Inflammatory macrophage (primary cell): ENCODE data around the gene DCP1B.

Source experiments
- DNase-seq, 2 donors: peaks; one replicate each; pipeline ENCODE4 v3.0.0-alpha.2; 2020 to 2022

Gene DCP1B

GRCh38 chr12:1934068-1934467, 70.2 kb downstream of the DCP1B start:
- DNase-seq = no peak

DNA sequence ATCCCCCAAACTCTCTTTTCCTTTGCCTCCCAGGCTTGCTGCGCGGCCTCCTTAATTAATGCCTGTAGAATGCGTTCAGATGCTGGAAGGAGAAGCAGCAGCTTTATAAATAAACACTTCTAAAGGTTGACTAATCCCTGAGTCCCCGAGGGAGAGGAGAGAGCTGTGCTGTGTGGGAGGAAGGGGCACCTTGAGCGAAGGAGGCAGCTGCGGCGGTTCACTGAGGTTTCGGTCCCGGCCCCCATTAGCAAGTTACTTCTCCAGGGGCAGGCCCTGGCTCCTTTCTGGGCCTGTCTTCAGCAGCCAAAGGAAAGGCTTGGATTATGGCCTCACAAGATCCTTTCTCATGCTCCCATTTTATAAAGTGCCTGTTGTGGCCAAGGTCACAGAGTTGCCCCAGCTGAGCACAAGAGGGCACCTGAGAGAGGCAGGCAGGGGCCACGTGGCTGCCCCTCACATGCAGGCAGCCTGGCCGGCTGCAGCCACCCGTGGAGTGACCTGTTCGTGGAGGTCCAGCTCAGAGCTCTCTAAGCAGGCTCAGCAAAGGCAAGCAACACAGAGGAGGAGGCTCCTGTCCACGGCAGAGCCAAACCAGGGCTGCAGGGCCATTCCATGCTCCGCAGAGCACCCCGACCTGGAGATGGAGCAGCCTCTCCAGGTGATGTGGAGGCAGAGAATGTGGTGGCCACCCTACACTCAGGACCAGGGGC, 70.8 kb downstream of the DCP1B start:
- DNase-seq = no peak

- DNase-seq = no peak
Measured at GRCh38 chr12:1932264-1932777, 71.9 kb downstream of the DCP1B start.

GRCh38 chr12:1931642-1932041, 72.6 kb downstream of the DCP1B start:
- no peak for DNase-seq

DNA sequence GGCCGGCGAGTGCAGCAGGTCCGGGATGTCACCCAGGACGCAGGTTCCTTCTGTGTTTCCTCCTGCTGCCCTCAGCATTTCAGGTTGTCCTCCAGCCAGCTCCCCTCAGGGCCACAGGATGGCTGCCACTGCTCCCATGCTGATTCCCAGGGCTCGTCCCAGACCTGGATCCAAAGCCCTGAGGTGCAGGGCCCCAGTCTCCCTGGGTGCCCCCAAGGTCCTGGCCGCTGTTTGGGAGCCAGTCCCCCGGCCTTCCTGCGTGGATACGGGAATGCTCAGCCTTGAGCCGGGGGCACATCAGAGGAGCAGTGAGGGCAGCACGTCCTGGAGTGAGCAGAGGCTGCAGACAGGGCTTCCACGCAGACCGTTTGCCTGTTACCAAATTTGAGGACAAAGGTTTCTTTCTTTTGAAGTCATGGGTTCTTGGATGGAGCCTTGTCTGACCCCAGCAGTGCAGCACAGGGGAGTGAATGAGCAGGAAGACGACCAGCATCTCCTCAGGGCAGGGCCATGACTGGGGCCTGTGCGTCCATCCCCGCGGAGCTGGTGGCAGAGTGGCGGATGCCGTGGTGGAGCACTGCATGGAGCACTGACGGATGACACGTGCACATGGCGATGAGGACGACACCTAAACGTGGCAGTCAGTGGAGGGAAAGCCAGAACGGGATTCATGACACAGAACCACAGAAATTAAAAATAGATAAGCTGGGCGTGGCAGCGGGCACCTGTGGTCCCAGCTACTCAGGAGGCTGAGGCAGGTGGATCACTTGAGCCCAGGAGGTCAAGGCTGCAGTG, 73.3 kb downstream of the DCP1B start:
- no peak for DNase-seq

GRCh38 chr12:1929985-1930802, 74.1 kb downstream of the DCP1B start:
- no peak for DNase-seq

DNA sequence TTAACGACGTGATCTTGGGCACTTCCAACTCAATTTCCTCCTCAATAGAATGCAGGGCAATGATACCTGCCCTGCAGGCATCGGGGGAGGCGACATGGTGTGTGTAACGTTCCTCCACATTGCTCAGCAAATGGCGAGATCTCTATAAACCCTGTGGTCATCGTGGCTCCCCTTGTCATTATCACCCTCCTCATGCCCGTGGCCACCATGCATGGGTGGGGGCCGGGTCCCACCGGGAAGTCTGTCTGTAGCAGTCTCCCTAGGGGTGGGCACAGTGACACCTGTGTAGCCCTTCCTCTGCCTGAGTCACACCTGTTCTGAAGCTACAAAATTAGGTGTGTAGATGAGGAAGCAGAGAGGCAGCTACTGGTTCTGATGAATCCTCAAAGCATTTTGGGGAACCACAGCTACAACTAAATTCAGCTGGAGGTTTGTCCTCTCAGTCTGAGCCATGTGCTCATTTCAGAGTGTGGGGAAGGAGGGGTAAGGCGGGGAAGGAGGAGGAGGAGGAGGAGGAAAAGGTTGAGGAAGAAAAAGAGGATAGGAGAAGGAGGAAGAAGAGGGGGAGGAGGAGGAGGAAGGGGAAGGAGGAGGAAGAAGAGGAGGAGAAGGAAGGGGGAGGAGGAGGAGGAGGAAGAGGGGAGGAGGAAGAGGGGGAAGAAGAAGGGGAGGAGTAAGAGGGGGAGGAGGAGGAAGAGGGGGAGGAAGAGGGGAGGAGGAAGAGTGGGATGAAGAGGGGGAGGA, 74.8 kb downstream of the DCP1B start:
- peak in 1 of 2 donors; percentile 30 for DNase-seq

GRCh38 chr12:1928439-1929121, 75.7 kb downstream of the DCP1B start:
- DNase-seq = no peak

GRCh38 chr12:1927751-1928351, 76.4 kb downstream of the DCP1B start:
- no peak for DNase-seq

- no peak for DNase-seq
Measured at GRCh38 chr12:1927051-1927680, 77.1 kb downstream of the DCP1B start.

DNA sequence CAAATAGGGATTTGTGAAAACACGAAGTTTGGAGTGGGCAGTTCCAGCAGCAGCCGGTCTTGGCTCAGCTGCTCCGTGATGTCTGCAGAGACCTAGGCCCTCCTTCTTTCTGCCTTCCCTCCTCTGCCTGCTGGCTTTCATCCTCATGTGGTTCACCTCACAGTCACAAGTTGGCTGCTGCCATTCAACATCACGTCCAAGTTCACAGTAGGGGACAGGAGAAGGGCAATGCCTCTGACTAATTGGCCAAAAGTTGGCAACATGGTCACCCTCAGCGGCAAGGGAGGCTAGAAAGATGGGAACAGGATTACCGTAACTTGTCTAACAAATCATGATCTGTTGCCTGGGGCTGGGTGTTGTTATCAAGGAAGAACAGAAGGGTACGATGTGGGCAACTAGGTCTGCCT, 78.0 kb downstream of the DCP1B start:
- DNase-seq = no peak

DNA sequence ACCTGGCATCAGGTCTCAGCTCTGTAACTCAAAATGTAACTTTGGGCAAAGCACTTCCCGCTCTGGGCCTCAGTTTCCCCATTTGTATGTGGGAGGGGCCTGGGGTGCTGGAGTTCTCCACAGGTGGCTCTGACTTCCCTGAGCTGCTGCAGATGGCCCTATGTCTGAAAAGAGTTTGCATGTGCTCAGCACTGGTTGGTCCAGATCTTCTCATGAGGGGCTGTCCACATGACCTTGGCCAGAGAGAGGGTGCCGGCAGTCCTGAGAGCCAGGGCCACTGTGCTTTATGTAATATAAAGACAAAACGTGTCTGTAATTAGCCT, 78.6 kb downstream of the DCP1B start:
- DNase-seq = no peak

- no peak for DNase-seq
Measured at GRCh38 chr12:1924996-1925683, 79.1 kb downstream of the DCP1B start.

DNA sequence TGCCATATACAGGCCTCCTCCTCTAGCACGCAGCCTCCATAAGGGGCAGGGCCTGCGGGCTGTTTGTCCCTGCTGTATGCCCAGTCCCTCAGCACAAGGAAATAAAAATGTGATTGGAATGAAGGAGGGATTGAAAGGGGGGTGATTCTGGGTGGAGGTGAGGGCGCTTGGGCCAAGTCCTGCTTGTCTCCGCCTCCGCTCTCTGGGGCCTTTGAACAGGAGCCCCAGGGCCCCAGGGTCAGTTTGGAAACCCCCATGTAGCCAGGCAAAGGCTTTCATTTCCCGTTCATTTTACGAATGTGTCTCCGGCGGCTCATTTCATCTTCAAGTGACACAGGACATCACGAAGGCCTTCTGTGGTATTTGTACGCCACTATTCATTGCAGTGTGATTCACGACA, 81.3 kb downstream of the DCP1B start:
- DNase-seq = no peak

DNA sequence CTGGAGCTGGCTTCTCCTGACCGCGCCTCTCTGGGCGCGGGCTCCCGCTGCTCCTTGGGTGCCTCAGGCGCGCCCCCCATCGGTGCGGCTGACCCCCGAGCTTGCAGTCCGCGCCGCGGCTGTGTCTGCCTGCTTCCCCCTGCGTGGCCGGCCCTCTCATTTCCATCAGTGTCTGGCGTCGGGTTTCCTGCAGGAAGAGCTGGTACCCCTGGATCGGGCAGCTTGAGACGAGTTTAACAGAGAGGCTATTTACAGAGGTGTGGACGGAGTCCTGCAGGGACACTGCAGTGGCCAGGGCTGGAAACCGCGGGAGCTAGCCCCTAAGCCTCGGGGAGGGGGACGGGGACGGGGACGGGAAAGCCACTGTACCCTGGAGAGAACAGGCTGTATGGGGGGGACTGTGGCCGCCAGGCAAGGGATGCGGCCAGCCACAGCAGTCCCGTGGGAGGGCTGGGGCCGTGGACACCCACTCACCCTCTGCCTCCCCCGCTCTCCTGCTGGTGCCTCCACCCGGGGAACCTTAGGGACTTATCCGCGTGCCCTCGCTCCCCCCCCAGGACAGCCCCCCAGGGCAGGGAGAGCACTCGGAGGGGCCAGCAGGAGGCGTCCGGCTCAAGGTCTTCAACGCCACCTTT, 82.1 kb downstream of the DCP1B start:
- no peak for DNase-seq

DNA sequence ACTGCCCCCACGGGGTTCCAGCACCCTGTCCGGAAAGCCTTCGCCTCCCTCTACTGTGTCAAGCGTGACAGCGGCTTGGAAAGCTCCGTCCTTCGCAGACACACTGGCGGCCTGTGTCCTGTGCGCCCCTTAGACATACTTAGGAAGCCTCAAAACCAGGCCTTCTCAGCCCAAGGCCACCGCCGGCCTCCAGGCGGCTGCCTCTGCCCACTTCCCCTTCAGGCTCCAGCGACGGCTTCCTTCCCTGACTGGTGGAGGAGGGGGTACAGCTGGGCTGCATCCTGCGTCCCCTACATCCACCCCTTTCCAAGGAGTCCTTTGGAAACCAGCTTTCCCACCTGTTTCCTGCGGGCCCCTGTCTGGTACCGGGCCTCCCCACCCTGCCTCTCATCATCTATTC, 83.3 kb downstream of the DCP1B start:
- DNase-seq = peak; percentile 54 to 75

DNA sequence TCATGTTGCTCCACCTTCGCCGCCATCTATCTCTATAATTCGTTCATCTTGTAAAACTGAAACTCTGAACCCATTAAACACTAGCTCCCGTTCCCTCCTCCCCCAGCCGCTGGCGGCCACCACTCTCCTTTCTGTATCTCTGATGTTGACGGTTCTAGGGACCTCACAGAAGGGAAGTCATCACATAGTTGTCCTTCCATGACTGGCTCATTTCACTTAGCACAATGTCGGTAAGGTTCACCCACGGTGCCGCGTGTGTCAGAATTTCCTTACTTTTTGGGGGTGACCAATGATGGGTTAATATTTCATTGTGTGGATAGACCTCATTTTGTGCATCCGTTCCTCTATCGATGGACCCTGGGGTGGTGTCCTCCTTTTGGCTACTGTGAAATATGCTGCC, 83.8 kb downstream of the DCP1B start:
- no peak for DNase-seq

DNA sequence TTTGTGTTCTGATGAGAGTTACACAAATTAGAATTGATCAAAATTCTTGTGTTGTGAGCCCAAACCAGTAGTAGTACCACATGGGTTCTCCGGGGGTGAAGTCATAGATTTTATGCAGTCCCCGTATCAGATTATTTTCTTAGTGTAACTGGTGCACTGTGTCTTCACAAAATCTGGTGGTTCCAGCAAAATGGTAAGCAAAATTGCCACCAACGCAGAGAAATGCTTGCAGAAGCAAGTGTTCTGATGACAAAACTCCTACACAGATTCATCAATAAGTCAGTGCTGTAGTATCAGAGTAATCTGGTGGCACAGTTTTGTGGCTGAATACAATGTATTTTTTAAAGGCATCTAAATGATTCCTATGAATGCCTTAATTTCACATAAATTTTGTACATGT, 84.5 kb downstream of the DCP1B start:
- no peak for DNase-seq

- peak; percentile 21 to 82 for DNase-seq
Measured at GRCh38 chr12:1919284-1919683, 85.0 kb downstream of the DCP1B start.

GRCh38 chr12:1918884-1919236, 85.4 kb downstream of the DCP1B start:
- DNase-seq = peak in 1 of 2 donors; percentile 25
